Measurements from ENCODE around the gene SMS.

SMS gene

DNA sequence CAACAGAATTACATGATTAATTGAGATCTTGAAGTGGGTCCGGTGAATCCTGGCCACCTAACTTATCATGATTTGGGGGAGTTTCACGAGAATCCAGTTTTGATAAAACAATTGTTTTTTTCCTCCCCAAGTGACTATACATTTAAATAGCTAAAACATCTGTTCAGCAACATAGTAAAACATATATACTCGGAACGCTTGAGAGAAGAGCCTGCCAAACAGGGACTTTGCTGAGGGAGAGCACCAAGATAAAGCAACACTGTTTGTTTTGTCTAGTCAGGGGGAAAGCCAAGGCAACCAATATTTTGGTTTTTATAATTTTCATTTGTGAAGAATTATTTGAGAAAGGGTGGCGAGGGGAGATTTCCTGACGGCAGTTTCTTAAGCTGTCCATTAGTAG lies 92.0 kb downstream of the SMS start:
- in situ Hi-C loops (cut with MboI; ENCODE audit: low sequenced_read_pairs): no loop called here

- in situ Hi-C loops (cut with MboI; ENCODE audit: low sequenced_read_pairs): no loop called here
These were observed 93.3 kb downstream of the SMS start for GRCh38 chrX:22033818-22034217.

DNA sequence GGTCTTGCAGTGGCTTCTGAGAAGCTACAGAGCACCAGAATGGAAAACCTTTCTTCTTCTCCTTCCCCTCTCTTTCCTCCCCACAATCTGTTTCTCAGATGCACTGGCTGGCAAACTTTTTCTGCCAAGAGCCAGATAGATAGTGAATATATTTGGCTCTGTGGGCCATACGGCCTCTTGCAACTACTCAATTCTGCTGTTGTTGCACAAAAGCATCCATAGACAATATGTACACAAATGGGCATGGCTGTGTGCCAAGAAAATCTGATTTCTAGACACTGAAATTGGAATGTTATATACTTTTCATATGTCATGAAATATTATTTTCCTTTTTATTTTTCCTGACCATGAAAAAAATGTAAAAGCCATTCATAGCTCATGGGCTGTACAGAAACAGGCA lies 94.7 kb downstream of the SMS start:
- in situ Hi-C loops (cut with MboI; ENCODE audit: low sequenced_read_pairs): no loop called here

DNA sequence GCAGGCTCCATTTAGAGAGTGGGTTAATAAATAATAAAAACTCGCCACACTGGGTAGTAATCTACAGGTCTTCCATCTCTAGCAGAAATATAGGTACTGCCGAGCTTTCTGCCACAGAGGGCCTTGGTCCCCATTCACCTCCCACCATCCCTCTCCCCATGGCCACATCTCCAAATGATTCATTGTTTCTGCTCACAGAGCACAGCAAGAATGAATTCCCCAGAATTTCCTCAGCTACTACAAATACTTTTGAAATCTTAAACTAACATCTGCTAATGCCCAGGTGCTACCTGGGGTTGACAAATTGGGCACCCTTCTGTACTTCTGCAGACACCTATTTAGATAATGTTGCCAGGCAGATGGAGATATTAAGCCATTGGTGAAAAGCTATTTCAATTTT lies 96.7 kb downstream of the SMS start:
- in situ Hi-C loops (cut with MboI; ENCODE audit: low sequenced_read_pairs): no loop called here

- in situ Hi-C loops (cut with MboI; ENCODE audit: low sequenced_read_pairs): no loop called here
These were observed 97.5 kb downstream of the SMS start for GRCh38 chrX:22037911-22038537.

GRCh38 chrX:22039541-22039940 lies 99.0 kb downstream of the SMS start:
- in situ Hi-C loops (cut with MboI; ENCODE audit: low sequenced_read_pairs): no loop called here

DNA sequence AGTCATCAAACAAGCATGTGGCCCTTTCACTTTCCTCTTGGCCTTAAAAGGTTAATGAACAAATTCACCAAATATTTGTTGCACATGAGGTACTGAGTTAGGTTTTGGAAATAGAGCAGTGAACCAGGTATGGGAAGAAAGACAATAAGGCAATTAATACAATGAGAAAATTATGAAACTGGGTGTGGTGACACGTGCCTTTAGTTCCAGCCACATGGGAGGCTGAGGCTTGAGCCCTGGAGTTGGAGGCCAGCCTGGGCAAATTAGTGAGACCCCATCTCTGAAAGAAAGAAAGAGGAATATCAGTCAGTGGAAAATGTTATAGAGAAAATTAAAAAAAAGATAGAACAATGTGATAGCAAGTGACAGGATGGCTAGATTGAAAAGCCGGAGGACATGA lies 99.7 kb downstream of the SMS start:
- in situ Hi-C loops (cut with MboI; ENCODE audit: low sequenced_read_pairs): no loop called here

GRCh38 chrX:22041907-22042530 lies 101.5 kb downstream of the SMS start:
- in situ Hi-C loops (cut with MboI; ENCODE audit: low sequenced_read_pairs): no loop called here

- in situ Hi-C loops (cut with MboI; ENCODE audit: low sequenced_read_pairs): no loop called here
These were observed 103.4 kb downstream of the SMS start for GRCh38 chrX:22043872-22044271.

All from HL-60/S4 treated with retinoic acid at 250 ng/mL for 4 days and 3 days (cell line).